GM18498 (cell line): ENCODE measurements around the gene LYPD3.

Source experiments
- ATAC-seq: cut with Tn5 transposase; IDR thresholded peaks from one replicate; pipeline ENCODE4 v1.9.1; 2021; ENCODE audit warnings: mild to moderate bottlenecking, moderate library complexity; ENCODE audit not compliant: unreplicated experiment

The LYPD3 gene

DNA sequence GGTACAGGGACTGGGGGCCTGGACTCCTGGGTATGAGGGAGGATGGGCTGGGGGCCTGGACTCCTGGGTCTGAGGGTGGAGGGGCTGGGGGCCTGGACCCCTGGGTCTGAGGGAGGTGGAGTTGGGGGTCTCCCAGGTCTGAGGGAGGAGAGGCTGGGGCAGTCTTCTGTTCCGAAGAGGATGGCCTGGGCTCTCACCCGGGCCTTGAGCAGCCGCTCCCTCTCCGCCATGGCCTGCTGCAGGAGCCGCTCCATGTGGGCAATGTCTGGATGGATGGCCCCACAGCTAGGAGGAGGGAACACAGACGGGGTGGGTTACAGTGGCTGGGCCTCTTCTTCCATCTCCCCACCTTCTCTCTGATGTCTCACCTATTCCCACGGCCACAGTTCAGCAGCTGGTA, 21.0 kb upstream of the LYPD3 start:
- ATAC-seq = no peak

DNA sequence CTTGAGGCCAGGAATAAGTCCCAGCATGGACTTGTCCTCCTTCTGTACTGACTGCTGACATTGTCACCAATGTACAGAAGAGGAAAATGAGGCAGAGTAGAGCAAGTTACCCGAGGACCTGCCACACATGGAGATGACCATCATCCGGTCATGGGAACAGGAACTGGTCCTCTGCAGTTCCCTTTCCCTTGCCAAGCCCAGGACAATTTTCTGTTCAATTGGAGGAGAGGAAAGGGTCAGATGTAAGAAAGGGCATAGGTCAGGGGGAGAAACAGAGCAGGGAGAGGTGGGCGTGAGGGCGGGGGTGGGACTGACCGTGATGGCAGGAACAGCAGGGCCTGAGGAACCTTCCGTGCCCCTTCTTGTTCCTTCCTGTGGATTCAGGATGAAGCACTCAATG, 20.5 kb upstream of the LYPD3 start:
- no peak for ATAC-seq

DNA sequence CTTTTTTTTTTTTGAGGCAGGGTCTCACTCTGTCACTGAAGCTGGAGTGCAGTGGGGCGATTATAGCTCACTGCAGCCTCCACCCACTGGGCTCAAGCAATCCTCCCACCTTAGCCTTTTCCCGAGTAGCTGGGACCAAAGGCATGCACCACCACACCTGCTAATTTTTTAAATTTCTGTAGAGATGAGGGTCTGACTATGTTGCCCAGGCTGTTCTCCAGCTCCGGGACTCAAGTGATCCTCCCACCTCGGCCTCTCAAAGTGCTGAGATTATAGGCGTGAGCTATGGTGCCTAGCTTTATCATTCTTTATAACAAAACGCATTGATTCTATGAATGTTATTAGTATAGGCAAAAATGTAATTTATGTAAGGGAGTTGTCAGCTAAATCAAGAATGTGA, 17.9 kb upstream of the LYPD3 start:
- no peak for ATAC-seq

DNA sequence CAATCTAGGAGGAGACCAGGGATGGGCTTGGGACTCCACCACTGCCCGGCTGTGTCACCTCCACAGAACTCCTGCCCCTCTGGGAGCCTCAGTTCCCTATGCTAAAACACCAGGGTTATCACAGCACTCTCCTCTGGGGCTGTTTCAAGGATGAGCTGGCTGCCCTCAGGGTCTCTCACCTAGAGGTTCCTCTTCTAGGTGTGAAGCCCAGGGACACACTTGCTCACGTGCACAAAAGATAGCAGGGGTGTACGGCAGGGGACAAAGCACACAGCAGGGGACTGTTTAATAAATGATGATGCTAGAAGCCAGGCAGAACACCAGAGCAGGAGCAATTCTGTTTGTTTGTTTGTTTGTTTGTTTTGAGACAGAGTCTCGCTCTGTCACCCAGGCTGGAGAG, 16.8 kb upstream of the LYPD3 start:
- no peak for ATAC-seq

DNA sequence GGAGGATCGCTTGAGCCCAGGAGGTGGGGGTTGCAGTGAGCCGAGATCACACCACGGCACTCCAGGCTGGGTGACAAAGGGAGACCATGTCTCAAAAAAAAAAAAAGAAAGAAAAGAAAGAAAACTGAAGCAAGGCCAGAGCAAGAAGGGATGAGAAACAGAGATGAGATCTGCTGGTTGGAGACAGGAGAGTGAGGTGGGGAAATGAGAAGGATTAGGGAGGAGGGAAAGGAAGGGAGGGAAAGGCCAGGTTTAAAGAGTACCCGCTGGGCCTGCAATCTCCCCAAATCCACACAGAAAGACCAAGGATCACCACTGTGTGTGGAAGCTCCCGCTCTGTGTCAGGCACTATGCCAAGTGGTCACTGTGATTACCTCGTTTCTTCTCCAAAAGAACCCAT, 16.3 kb upstream of the LYPD3 start:
- ATAC-seq = no peak

- ATAC-seq = no peak
Measured at GRCh38 chr19:43480574-43480973, 15.2 kb upstream of the LYPD3 start.

DNA sequence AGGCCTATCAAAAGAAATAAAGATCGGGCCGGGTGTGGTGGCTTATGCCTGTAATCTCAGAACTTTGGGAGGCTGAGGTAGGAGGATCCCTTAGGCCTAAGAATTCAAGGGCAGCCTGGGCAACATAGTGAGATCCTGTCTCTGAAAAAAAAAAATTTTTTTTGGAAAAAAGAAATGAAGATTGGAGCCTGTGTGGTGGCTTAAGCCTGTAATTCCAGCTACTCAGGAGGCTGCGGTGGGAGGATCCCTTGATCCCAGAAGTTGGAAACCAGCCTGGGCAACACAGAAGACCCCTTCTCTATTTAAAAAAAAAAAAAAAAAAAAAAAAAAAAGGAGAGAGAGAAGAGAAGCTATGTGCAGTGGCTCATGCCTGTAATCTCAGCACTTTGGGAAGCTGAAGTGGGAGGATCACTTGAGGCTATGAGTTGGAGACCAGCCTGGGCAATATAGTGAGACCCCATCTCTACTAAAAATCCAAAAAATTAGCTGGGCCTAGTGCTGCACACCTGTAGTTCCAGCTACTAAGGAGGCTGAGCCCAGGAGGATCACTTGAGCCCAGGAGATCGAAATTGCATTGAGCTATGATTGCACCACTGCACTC, 14.7 kb upstream of the LYPD3 start:
- ATAC-seq = no peak

DNA sequence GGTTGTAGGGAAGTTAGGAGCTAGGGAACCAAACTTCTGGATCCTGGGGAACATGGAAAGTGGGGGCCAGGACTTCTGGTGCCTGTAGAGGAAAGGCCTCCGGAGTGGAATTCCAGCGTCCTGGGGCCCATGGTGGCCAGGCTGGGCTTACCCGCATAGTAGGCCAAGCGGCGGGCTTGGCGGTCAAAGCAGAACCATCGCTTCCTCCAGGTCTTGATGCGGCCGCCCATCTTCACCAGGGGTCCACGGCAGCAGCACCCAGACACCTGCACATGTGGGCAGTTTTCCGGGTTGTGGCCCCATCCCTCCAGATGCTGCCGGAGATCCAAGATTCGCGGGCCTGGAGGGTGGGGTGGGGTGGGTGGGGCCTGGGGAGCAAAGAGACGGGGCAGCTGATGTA, 13.8 kb upstream of the LYPD3 start:
- ATAC-seq = no peak

DNA sequence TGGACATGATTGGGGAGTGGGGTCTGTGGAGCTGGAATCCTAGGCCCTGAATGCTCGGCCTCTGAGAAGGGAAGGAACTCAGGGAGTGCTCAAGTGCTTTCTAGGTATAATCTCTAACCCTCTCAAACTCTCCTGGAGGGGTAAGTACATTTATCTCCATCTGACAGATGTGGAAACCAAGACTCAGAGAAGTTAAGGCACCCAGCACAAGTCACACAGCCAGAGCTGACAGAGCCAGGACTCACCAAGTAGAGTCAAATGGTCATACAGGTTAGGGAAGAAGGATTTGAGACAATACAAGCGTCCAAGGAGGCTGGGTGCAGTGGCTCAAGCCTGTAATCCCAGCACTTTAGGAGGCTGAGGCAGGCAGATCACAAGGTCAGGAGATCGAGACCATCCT, 12.9 kb upstream of the LYPD3 start:
- ATAC-seq = no peak

DNA sequence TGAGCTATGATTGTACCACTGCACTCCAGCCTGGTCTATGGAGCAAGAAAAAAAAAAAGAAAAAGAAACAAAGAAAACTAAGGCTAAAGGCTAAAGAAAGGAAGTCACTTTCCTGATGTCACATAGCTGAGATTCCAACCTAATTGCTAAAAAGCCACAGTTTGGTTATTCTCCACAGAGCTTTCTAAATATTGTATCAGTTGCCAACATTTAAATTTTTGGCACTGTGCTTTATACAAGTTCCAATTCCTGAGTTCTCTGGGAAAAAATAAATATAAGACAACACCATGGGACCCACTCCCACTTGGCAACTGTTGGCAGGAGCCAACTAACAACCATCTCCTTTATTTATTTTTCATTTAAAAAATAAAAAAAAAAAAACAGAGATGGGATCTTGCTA, 11.2 kb upstream of the LYPD3 start:
- ATAC-seq = no peak

DNA sequence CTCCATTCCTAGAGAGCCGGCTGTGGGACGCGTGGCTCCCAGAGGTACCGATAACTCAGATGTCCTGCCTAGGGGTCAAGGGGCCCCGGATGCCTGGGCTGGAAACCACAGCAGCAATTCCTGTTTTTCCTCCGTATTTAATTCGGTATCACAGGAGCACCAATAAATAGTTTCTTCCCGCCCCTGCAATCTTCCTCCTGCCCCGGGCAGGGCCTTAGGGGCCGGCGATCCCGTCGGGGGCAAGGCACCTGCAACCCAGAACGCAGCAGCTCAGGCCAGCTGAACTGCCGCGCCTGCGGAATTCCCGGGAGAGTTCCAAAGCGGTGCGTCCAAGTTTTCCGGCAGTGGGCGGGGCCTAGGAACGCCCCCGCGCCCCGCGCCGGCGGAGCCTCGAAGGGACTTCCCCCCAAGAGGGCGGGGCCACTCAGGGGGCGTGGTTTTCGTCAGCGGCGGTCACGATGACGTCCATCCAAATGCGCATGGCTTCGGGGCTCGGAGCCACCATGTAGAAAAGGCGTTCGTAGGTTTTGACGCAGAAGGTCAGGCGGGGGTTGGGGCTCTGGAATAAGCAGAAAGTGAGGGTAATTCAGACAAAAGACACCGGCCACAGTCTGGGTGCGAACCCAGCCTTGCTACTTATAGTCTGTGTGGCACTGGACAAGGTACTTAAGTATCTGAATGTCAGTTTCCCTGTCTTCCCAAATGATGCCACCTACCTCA, 9.7 kb upstream of the LYPD3 start:
- peak; percentile 78 for ATAC-seq

DNA sequence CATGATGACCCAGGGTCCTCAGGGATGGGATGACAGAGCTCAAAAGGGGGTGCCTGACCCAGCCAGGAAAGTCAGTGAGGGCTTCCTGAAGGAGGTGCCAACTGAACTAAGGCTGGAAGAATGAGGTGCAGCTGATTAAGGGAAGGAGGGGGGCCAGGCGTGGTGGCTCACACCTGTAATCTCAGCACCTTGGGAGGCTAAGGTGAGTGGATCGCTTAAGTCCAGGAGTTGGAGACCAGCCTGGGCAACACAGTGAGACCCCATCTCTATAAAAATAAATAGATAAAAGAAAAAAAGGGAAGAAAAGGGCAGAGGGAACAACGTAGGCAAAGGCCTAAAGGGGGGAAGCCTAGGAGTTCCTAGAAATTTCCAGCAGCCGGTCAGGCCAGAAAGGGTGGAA, 9.1 kb upstream of the LYPD3 start:
- no peak for ATAC-seq

DNA sequence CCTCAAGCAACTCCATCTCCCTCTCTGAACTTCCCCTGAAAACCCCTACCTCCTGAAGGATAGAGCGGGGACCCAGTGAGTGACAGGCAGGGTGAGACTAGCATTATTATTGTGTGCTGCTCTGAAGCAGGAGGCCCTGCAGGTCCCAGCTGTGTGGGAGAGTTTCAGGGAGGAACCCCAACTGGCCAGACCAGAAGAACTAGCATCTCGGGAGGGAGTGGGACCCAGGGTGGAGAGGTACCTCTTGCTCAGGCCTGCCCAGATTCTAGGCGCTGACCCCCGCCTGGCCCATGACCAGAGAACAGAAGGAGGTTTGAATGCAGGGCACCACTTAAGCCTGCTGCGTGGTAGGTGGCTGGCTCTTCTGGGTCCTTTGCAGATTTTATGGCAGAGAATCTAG, 5.7 kb upstream of the LYPD3 start:
- no peak for ATAC-seq

DNA sequence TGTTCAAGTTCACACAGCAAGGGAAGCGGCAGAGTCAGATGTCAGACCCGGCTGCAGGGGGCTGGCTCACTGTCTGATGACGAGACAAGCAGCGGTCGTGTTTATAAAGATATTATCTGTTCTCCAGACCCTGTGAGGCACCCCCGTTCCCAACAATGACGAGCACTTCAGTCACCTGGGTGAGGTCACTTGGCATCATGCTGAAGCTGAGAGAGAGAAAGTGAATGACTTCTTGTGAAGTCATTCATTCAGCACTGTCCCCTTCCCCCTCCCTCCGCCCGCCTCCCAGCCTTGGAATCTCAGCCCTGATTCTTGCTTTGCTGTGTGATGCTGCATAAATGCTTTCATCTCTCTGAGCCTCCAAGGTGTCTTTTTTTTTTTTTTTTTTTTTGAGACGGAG, 4.9 kb upstream of the LYPD3 start:
- ATAC-seq = no peak

DNA sequence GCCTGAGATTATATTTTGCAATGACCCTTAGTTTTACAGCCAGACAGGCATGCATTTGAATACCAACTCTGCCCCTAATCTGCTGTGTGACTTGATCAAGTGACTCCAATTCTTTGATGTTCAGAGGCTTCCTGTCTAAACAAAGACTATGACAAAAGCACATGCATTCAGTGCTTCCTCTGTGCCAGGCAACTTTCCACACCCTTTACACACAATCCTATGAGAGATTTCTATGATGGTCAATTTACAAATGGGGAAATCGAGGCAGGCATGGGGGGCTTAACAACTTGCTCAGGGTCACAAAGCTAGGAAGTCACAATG, 3.7 kb upstream of the LYPD3 start:
- ATAC-seq = no peak

GRCh38 chr19:43468354-43469159, 3.1 kb upstream of the LYPD3 start:
- no peak for ATAC-seq

DNA sequence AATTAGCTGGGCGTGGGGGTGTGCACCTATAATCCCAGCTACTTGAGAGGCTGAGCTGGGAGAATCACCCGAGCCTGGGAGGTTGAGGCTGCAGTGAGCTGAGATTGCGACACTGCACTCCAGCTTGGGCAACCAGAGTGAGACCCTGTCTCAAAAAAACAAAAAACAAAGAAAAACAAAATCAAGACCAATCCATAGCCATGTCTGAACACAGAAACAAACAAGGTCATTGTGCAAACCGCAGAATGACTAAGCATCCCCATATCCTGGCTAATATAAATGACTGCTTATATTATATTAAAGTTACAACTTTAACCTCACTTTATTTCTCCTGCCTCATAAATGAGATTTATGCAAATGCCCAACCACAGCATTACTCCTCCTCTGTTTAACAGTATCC, 2.3 kb upstream of the LYPD3 start:
- no peak for ATAC-seq

DNA sequence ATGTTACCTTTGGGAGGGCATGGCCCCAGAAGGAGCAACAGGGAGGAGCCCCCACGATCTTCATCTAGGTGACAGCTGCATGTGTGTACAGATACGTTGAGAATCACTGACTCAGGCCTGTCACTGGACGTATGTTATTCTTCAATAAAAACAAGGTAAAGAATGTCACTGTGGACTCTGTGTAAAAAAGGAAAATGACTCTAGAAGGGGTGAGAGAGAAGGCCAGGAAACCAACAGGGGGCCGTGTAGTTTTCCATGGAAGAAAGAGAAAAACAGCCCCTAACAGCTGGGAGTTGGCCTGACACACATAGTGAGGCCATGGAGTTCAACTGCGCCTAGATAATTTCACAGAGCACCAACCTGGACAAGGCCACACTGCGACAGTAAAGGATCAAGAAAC, 1.9 kb upstream of the LYPD3 start:
- ATAC-seq = no peak

DNA sequence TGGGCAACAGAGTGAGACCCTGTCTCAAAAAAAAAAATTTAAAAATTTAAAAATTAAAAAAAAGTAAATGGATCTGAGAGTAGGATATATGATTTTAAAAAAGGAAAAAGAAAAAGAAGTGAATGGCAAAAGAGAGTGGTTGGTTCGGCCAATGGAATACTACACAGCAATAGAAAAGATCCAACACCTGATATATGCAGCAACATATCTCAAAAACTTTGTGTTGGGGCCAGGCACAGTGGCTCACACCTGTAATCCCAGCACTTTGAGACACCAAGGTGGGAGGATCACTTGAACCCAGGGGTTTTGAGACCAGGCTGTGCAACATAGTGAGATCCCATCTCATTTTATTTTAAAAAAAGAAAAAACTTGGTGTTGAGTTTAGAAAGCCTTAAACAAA, 1.4 kb upstream of the LYPD3 start:
- ATAC-seq = no peak

- peak; percentile 38 for ATAC-seq
Measured at GRCh38 chr19:43464134-43464775, 1.2 kb downstream of the LYPD3 start.

GRCh38 chr19:43463381-43464133, 1.9 kb downstream of the LYPD3 start:
- ATAC-seq = peak; percentile 90
